Breast epithelium (tissue), 3 donors: ENCODE data around the gene PET117.

ENCODE experiments used
- CTCF ChIP-seq, 3 donors: fragments of 450-650 bp; IDR thresholded peaks; one replicate each; pipeline ENCODE4 v1.5.1; 2016 to 2017; ENCODE audit warnings: antibody characterized with exemption in 3 of 3, mild to moderate bottlenecking in 3 of 3, moderate library complexity in 3 of 3
- POLR2AphosphoS5 ChIP-seq, 3 donors: sonication (generic); formaldehyde crosslinking; IDR thresholded peaks; one replicate each; pipeline ENCODE4 v1.6.1; 2017; ENCODE audit warnings: antibody characterized with exemption in 3 of 3

GRCh38 chr20:18101125-18101810, 36.4 kb upstream of the PET117 start:
- TF ChIP-seq CTCF (IDR thresholded peaks at IDR 0.05) (no peak), POLR2AphosphoS5 (IDR thresholded peaks at IDR 0.05) (no peak)
